C4-2B (cell line): ENCODE results near the gene POU6F2.

Experiments used
- ZFX ChIP-seq: fragments of 450-650 bp; IDR thresholded peaks from 2 replicates; pipeline ENCODE4 v1.6.1; 2017
- TF ChIP-seq, protein P1 (sequence below): fragments of 450-650 bp; conservative IDR thresholded peaks from 2 replicates; pipeline ENCODE4 v1.5.1; 2017; ENCODE audit warnings: mild to moderate bottlenecking

DNA sequence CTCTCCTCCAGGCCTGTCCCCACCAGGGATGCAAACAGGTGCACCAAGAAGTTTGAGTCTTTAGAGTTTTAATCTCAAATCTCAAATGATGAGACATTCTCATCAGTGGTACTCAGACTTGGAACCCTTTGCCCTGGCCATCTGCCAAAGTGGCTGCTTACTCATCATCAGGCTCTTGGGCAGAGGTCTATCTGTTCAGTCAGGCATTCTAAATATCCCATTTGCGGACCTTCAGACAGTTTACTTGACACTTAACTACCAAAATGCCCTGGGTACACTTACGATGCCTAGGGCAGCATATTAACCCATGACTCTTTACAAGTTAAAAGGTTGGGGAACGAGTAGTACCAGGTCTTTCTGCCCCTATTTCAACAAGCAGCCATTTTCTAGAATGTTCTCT lies 527.3 kb downstream of the POU6F2 start:
- TF ChIP-seq, protein P1, sequence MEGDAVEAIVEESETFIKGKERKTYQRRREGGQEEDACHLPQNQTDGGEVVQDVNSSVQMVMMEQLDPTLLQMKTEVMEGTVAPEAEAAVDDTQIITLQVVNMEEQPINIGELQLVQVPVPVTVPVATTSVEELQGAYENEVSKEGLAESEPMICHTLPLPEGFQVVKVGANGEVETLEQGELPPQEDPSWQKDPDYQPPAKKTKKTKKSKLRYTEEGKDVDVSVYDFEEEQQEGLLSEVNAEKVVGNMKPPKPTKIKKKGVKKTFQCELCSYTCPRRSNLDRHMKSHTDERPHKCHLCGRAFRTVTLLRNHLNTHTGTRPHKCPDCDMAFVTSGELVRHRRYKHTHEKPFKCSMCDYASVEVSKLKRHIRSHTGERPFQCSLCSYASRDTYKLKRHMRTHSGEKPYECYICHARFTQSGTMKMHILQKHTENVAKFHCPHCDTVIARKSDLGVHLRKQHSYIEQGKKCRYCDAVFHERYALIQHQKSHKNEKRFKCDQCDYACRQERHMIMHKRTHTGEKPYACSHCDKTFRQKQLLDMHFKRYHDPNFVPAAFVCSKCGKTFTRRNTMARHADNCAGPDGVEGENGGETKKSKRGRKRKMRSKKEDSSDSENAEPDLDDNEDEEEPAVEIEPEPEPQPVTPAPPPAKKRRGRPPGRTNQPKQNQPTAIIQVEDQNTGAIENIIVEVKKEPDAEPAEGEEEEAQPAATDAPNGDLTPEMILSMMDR = no peak
- no peak for TF ChIP-seq ZFX
